ENCODE measurements around the gene NIPSNAP2.

DNA sequence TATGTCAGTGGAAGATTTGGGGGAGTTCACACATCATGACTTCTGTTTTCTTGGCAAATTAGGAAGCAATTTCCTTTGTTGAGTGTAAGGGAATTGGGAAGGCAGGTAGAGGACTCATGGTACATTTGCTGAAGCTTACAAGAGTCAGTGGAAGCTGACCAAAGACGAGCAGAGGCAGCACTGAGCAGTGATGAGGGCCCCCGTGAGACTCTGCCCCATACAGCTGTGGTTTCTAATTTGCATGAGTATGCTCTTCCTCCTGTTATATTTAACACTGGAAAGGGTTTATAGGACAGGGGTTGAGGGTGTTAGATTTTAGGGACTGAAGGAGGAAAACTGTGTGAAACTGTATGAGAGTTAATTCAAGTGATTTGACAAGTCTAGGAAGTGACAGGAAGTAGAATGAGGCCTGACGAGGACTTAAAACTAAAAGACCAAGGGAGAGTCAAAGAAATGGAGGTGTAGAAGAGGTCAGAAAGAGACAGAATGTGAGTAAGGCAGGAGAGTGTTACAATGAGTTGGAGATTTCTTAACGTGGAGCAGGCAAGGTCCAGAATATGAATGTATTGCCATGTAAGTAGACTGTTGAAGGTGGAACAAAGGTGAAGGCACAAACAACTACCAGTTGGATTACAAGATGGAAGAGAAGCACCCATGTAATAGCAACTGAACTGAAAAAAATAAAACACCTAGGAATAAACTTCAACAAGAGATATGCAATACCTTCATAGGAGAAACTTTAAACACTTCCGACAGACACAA is 36.2 kb upstream of the NIPSNAP2 start:
- TF ChIP-seq POLR2A (IDR thresholded peaks at IDR 0.05) (no peak), EP300 (IDR thresholded peaks at IDR 0.05) (no peak)
- TF ChIP-seq, protein P1, sequence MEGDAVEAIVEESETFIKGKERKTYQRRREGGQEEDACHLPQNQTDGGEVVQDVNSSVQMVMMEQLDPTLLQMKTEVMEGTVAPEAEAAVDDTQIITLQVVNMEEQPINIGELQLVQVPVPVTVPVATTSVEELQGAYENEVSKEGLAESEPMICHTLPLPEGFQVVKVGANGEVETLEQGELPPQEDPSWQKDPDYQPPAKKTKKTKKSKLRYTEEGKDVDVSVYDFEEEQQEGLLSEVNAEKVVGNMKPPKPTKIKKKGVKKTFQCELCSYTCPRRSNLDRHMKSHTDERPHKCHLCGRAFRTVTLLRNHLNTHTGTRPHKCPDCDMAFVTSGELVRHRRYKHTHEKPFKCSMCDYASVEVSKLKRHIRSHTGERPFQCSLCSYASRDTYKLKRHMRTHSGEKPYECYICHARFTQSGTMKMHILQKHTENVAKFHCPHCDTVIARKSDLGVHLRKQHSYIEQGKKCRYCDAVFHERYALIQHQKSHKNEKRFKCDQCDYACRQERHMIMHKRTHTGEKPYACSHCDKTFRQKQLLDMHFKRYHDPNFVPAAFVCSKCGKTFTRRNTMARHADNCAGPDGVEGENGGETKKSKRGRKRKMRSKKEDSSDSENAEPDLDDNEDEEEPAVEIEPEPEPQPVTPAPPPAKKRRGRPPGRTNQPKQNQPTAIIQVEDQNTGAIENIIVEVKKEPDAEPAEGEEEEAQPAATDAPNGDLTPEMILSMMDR (IDR thresholded peaks at IDR 0.05): no peak

Data from tibial nerve (tissue), 4 donors.